ENCODE measurements around the gene MAP1B.
A peak's percentile ranks its signal among the peaks of the same experiment; 100 is the strongest.

Gene MAP1B

GRCh38 chr5:72106817-72107130 is 501 bp upstream of the MAP1B start:
- Histone ChIP-seq H3K9me3 (ENCODE audit: insufficient read depth, low read depth, low read length) (peaks cover 4% of the 10 kb centered on the region; the same call in 1 of the 2 replicates), H3K4me3 (ENCODE audit: low read length) (peak overlapping the region; percentile 79), H3K36me3 (ENCODE audit: insufficient read depth, low read depth, low read length) (peaks cover 15% of the 10 kb centered on the region; the same call in 1 of the 2 replicates), H3K27ac (ENCODE audit: low read length) (peak overlapping the region; percentile 55), H3K4me1 (ENCODE audit: insufficient read depth, low read length) (peaks cover 24% of the 10 kb centered on the region), H3K27me3 (ENCODE audit: insufficient read depth, low read length) (no peaks in the 10 kb centered on the region), H3K9ac (ENCODE audit: low read depth, low read length) (peak overlapping the region; percentile 76)

GRCh38 chr5:72107901-72108201 is 576 bp downstream of the MAP1B start:
- Histone ChIP-seq H3K27me3 (ENCODE audit: insufficient read depth, low read length) (no peaks in the 10 kb centered on the region), H3K9ac (ENCODE audit: low read depth, low read length) (peak overlapping the region; percentile 82; the same call in 1 of the 2 replicates), H3K27ac (ENCODE audit: low read length) (no peak overlapping the region), H3K36me3 (ENCODE audit: insufficient read depth, low read depth, low read length) (peaks cover 18% of the 10 kb centered on the region; the same call in 1 of the 2 replicates), H3K4me3 (ENCODE audit: low read length) (peak overlapping the region; percentile 79), H3K4me1 (ENCODE audit: insufficient read depth, low read length) (peaks cover 31% of the 10 kb centered on the region), H3K9me3 (ENCODE audit: insufficient read depth, low read depth, low read length) (peaks cover 4% of the 10 kb centered on the region; the same call in 1 of the 2 replicates)

GRCh38 chr5:72108202-72109061 is 1.2 kb downstream of the MAP1B start:
- peaks cover 20% of the 10 kb centered on the region; the same call in 1 of the 2 replicates for H3K36me3 ChIP-seq (ENCODE audit: insufficient read depth, low read depth, low read length)
- H3K27ac ChIP-seq (ENCODE audit: low read length), result no peak overlapping the region
- H3K4me1 ChIP-seq (ENCODE audit: insufficient read depth, low read length), result peaks cover 32% of the 10 kb centered on the region
- H3K9me3 ChIP-seq (ENCODE audit: insufficient read depth, low read depth, low read length), result peaks cover 4% of the 10 kb centered on the region; the same call in 1 of the 2 replicates
- peak overlapping the region; percentile 82; the same call in 1 of the 2 replicates for H3K9ac ChIP-seq (ENCODE audit: low read depth, low read length)
- H3K4me3 ChIP-seq (ENCODE audit: low read length), result peak overlapping the region; percentile 79
- H3K27me3 ChIP-seq (ENCODE audit: insufficient read depth, low read length), result no peaks in the 10 kb centered on the region

GRCh38 chr5:72109062-72109411 is 1.8 kb downstream of the MAP1B start:
- Histone ChIP-seq H3K36me3 (ENCODE audit: insufficient read depth, low read depth, low read length) (peaks cover 26% of the 10 kb centered on the region; the same call in 1 of the 2 replicates), H3K4me1 (ENCODE audit: insufficient read depth, low read length) (peaks cover 32% of the 10 kb centered on the region), H3K4me3 (ENCODE audit: low read length) (peak overlapping the region; percentile 79), H3K9me3 (ENCODE audit: insufficient read depth, low read depth, low read length) (no peaks in the 10 kb centered on the region), H3K27ac (ENCODE audit: low read length) (no peak overlapping the region), H3K27me3 (ENCODE audit: insufficient read depth, low read length) (no peaks in the 10 kb centered on the region), H3K9ac (ENCODE audit: low read depth, low read length) (peak overlapping the region; percentile 82; the same call in 1 of the 2 replicates)

GRCh38 chr5:72109625-72110024 is 2.4 kb downstream of the MAP1B start:
- Histone ChIP-seq H3K9me3 (ENCODE audit: insufficient read depth, low read depth, low read length) (no peaks in the 10 kb centered on the region), H3K4me1 (ENCODE audit: insufficient read depth, low read length) (peaks cover 32% of the 10 kb centered on the region), H3K36me3 (ENCODE audit: insufficient read depth, low read depth, low read length) (peaks cover 31% of the 10 kb centered on the region; the same call in 1 of the 2 replicates), H3K9ac (ENCODE audit: low read depth, low read length) (peak overlapping the region; percentile 82; the same call in 1 of the 2 replicates), H3K27ac (ENCODE audit: low read length) (no peak overlapping the region), H3K4me3 (ENCODE audit: low read length) (peak overlapping the region; percentile 79), H3K27me3 (ENCODE audit: insufficient read depth, low read length) (no peaks in the 10 kb centered on the region)

GRCh38 chr5:72110394-72111013 is 3.2 kb downstream of the MAP1B start:
- no peaks in the 10 kb centered on the region for H3K27me3 ChIP-seq (ENCODE audit: insufficient read depth, low read length)
- H3K36me3 ChIP-seq (ENCODE audit: insufficient read depth, low read depth, low read length), result peaks cover 40% of the 10 kb centered on the region

GRCh38 chr5:72112389-72112788 is 5.1 kb downstream of the MAP1B start:
- H3K4me1 ChIP-seq (ENCODE audit: insufficient read depth, low read length), result peaks cover 26% of the 10 kb centered on the region
- H3K36me3 ChIP-seq (ENCODE audit: insufficient read depth, low read depth, low read length), result peaks cover 59% of the 10 kb centered on the region
- no peak overlapping the region for H3K4me3 ChIP-seq (ENCODE audit: low read length)
- no peak overlapping the region for H3K9ac ChIP-seq (ENCODE audit: low read depth, low read length)
- H3K27me3 ChIP-seq (ENCODE audit: insufficient read depth, low read length), result no peaks in the 10 kb centered on the region
- no peak overlapping the region for H3K27ac ChIP-seq (ENCODE audit: low read length)
- no peaks in the 10 kb centered on the region for H3K9me3 ChIP-seq (ENCODE audit: insufficient read depth, low read depth, low read length)

More at GRCh38 chr5:72110394-72111013, 3.2 kb downstream of the MAP1B start:
- Histone ChIP-seq H3K4me3 (ENCODE audit: low read length) (peak overlapping the region; percentile 79; the same call in 1 of the 2 replicates), H3K9ac (ENCODE audit: low read depth, low read length) (peak overlapping the region; percentile 82; the same call in 1 of the 2 replicates), H3K9me3 (ENCODE audit: insufficient read depth, low read depth, low read length) (no peaks in the 10 kb centered on the region), H3K4me1 (ENCODE audit: insufficient read depth, low read length) (peaks cover 32% of the 10 kb centered on the region), H3K27ac (ENCODE audit: low read length) (no peak overlapping the region)

- Histone ChIP-seq H3K4me3 (ENCODE audit: low read length) (no peak overlapping the region), H3K27ac (ENCODE audit: low read length) (no peak overlapping the region), H3K4me1 (ENCODE audit: insufficient read depth, low read length) (peaks cover 21% of the 10 kb centered on the region), H3K27me3 (ENCODE audit: insufficient read depth, low read length) (no peaks in the 10 kb centered on the region), H3K9me3 (ENCODE audit: insufficient read depth, low read depth, low read length) (no peaks in the 10 kb centered on the region), H3K9ac (ENCODE audit: low read depth, low read length) (no peak overlapping the region), H3K36me3 (ENCODE audit: insufficient read depth, low read depth, low read length) (peaks cover 78% of the 10 kb centered on the region)
Observed at GRCh38 chr5:72114629-72115028, 7.4 kb downstream of the MAP1B start.

GRCh38 chr5:72115296-72115695 is 8.0 kb downstream of the MAP1B start:
- no peaks in the 10 kb centered on the region for H3K27me3 ChIP-seq (ENCODE audit: insufficient read depth, low read length)
- no peak overlapping the region for H3K27ac ChIP-seq (ENCODE audit: low read length)
- H3K36me3 ChIP-seq (ENCODE audit: insufficient read depth, low read depth, low read length), result peaks cover 77% of the 10 kb centered on the region
- H3K9ac ChIP-seq (ENCODE audit: low read depth, low read length), result no peak overlapping the region
- H3K4me1 ChIP-seq (ENCODE audit: insufficient read depth, low read length), result peaks cover 14% of the 10 kb centered on the region
- no peak overlapping the region for H3K4me3 ChIP-seq (ENCODE audit: low read length)
- no peaks in the 10 kb centered on the region for H3K9me3 ChIP-seq (ENCODE audit: insufficient read depth, low read depth, low read length)

- Histone ChIP-seq H3K27me3 (ENCODE audit: insufficient read depth, low read length) (no peaks in the 10 kb centered on the region), H3K4me3 (ENCODE audit: low read length) (no peak overlapping the region), H3K4me1 (ENCODE audit: insufficient read depth, low read length) (peaks cover 24% of the 10 kb centered on the region), H3K27ac (ENCODE audit: low read length) (no peak overlapping the region), H3K9me3 (ENCODE audit: insufficient read depth, low read depth, low read length) (no peaks in the 10 kb centered on the region), H3K9ac (ENCODE audit: low read depth, low read length) (no peak overlapping the region), H3K36me3 (ENCODE audit: insufficient read depth, low read depth, low read length) (peaks cover 71% of the 10 kb centered on the region)
Observed at GRCh38 chr5:72117307-72117706, 10.0 kb downstream of the MAP1B start.

- Histone ChIP-seq H3K4me1 (ENCODE audit: insufficient read depth, low read length) (peaks cover 41% of the 10 kb centered on the region), H3K9me3 (ENCODE audit: insufficient read depth, low read depth, low read length) (no peaks in the 10 kb centered on the region), H3K27me3 (ENCODE audit: insufficient read depth, low read length) (no peaks in the 10 kb centered on the region), H3K36me3 (ENCODE audit: insufficient read depth, low read depth, low read length) (peaks cover 52% of the 10 kb centered on the region), H3K4me3 (ENCODE audit: low read length) (peak overlapping the region; percentile 28; the same call in 1 of the 2 replicates), H3K9ac (ENCODE audit: low read depth, low read length) (peak overlapping the region; percentile 3; the same call in 1 of the 2 replicates), H3K27ac (ENCODE audit: low read length) (peak overlapping the region; percentile 82)
Observed at GRCh38 chr5:72121052-72121779, 13.9 kb downstream of the MAP1B start.

All from iPS-20b (cell line).